ENCODE data around the gene HIPK4. TPM values are rescaled to one million over a fixed set of nuclear protein-coding genes. Genes with fewer than 3 reads are reported as not detected.

Gene HIPK4
- total and polyA plus RNA-seq, 2 experiments from 2014 or later: 0.21 to 0.52 TPM

DNA sequence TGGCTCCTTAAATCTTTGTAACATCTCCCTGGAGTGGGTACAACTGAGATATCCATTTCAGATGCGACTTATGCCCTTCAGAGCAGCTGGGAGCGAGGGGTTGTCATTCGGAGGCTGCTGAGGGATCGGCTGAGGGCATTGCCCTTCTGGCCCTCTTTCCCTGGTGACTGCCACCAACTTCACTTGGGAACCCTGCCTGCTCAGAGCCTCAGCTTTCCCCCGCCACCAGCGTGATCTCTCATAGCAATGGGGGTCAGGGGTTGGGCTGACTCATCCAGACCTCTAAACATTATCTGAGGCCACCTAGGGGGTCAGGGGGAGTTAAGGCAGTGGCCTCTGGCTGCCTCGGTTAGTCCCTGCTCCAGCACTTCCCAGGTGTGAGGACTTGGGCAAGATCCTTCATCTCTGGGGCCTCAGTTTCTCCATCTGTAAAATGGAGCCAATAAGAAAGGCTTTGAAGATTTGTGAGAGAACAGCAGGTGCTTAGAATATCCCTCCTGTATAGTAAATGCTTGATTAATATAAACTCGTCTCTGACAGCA is 22.0 kb upstream of the HIPK4 start:
- Histone ChIP-seq H3K4me1 (ENCODE audit: insufficient read depth) (peaks cover 25% of the 10 kb centered on the region), H3K4me3 (no peak overlapping the region), H3K36me3 (ENCODE audit: insufficient read depth) (no peaks in the 10 kb centered on the region), H2AFZ (no peak overlapping the region), H3K9me2 (ENCODE audit: insufficient read depth) (no peaks in the 10 kb centered on the region), H3K27me3 (ENCODE audit: insufficient read depth) (no peaks in the 10 kb centered on the region), H3F3A (replicated peaks; ENCODE audit: low read depth) (0 out of 2 replicates have a peak, but pooled peaks cover 3% of the 10 kb centered on the region), H3K79me2 (replicated peaks; ENCODE audit: insufficient read depth) (no peaks in the 10 kb centered on the region), H3K4me2 (no peak overlapping the region), H4K20me1 (replicated peaks; ENCODE audit: insufficient read depth) (no peaks in the 10 kb centered on the region), H3K27ac (ENCODE audit: low read depth) (no peak overlapping the region)
- TF ChIP-seq, protein P1, sequence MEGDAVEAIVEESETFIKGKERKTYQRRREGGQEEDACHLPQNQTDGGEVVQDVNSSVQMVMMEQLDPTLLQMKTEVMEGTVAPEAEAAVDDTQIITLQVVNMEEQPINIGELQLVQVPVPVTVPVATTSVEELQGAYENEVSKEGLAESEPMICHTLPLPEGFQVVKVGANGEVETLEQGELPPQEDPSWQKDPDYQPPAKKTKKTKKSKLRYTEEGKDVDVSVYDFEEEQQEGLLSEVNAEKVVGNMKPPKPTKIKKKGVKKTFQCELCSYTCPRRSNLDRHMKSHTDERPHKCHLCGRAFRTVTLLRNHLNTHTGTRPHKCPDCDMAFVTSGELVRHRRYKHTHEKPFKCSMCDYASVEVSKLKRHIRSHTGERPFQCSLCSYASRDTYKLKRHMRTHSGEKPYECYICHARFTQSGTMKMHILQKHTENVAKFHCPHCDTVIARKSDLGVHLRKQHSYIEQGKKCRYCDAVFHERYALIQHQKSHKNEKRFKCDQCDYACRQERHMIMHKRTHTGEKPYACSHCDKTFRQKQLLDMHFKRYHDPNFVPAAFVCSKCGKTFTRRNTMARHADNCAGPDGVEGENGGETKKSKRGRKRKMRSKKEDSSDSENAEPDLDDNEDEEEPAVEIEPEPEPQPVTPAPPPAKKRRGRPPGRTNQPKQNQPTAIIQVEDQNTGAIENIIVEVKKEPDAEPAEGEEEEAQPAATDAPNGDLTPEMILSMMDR (conservative IDR thresholded peaks at IDR 0.05; ENCODE audit: low read depth in 2 of 2): no peak
- TF ChIP-seq, protein P2, sequence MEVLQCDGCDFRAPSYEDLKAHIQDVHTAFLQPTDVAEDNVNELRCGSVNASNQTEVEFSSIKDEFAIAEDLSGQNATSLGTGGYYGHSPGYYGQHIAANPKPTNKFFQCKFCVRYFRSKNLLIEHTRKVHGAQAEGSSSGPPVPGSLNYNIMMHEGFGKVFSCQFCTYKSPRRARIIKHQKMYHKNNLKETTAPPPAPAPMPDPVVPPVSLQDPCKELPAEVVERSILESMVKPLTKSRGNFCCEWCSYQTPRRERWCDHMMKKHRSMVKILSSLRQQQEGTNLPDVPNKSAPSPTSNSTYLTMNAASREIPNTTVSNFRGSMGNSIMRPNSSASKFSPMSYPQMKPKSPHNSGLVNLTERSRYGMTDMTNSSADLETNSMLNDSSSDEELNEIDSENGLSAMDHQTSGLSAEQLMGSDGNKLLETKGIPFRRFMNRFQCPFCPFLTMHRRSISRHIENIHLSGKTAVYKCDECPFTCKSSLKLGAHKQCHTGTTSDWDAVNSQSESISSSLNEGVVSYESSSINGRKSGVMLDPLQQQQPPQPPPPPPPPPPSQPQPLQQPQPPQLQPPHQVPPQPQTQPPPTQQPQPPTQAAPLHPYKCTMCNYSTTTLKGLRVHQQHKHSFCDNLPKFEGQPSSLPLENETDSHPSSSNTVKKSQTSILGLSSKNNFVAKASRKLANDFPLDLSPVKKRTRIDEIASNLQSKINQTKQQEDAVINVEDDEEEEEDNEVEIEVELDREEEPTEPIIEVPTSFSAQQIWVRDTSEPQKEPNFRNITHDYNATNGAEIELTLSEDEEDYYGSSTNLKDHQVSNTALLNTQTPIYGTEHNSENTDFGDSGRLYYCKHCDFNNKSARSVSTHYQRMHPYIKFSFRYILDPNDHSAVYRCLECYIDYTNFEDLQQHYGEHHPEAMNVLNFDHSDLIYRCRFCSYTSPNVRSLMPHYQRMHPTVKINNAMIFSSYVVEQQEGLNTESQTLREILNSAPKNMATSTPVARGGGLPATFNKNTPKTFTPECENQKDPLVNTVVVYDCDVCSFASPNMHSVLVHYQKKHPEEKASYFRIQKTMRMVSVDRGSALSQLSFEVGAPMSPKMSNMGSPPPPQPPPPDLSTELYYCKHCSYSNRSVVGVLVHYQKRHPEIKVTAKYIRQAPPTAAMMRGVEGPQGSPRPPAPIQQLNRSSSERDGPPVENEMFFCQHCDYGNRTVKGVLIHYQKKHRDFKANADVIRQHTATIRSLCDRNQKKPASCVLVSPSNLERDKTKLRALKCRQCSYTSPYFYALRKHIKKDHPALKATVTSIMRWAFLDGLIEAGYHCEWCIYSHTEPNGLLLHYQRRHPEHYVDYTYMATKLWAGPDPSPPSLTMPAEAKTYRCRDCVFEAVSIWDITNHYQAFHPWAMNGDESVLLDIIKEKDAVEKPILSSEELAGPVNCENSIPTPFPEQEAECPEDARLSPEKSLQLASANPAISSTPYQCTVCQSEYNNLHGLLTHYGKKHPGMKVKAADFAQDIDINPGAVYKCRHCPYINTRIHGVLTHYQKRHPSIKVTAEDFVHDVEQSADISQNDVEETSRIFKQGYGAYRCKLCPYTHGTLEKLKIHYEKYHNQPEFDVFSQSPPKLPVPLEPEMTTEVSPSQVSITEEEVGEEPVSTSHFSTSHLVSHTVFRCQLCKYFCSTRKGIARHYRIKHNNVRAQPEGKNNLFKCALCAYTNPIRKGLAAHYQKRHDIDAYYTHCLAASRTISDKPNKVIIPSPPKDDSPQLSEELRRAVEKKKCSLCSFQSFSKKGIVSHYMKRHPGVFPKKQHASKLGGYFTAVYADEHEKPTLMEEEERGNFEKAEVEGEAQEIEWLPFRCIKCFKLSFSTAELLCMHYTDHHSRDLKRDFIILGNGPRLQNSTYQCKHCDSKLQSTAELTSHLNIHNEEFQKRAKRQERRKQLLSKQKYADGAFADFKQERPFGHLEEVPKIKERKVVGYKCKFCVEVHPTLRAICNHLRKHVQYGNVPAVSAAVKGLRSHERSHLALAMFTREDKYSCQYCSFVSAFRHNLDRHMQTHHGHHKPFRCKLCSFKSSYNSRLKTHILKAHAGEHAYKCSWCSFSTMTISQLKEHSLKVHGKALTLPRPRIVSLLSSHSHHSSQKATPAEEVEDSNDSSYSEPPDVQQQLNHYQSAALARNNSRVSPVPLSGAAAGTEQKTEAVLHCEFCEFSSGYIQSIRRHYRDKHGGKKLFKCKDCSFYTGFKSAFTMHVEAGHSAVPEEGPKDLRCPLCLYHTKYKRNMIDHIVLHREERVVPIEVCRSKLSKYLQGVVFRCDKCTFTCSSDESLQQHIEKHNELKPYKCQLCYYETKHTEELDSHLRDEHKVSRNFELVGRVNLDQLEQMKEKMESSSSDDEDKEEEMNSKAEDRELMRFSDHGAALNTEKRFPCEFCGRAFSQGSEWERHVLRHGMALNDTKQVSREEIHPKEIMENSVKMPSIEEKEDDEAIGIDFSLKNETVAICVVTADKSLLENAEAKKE (CRISPR knock-in tag; IDR thresholded peaks at IDR 0.05): no peak
- TF ChIP-seq STAT1 (IDR thresholded peaks at IDR 0.05; ENCODE audit: unreplicated experiment) (no peak), POLR2AphosphoS5 (IDR thresholded peaks at IDR 0.05; ENCODE audit: low read depth) (no peak), EZH2 (IDR thresholded peaks at IDR 0.05; ENCODE audit: low read depth, unreplicated experiment) (no peak), ZNF114 (CRISPR knock-in tag; IDR thresholded peaks at IDR 0.05) (no peak), EZH2phosphoT487 (IDR thresholded peaks at IDR 0.05; ENCODE audit: unreplicated experiment) (no peak), ZNF331 (CRISPR knock-in tag; IDR thresholded peaks at IDR 0.05; ENCODE audit: low read depth) (no peak), NANOG (IDR thresholded peaks at IDR 0.05; ENCODE audit: borderline replicate concordance) (no peak), JUNB (IDR thresholded peaks at IDR 0.05; ENCODE audit: unreplicated experiment) (no peak)
- TF ChIP-seq, protein P3, sequence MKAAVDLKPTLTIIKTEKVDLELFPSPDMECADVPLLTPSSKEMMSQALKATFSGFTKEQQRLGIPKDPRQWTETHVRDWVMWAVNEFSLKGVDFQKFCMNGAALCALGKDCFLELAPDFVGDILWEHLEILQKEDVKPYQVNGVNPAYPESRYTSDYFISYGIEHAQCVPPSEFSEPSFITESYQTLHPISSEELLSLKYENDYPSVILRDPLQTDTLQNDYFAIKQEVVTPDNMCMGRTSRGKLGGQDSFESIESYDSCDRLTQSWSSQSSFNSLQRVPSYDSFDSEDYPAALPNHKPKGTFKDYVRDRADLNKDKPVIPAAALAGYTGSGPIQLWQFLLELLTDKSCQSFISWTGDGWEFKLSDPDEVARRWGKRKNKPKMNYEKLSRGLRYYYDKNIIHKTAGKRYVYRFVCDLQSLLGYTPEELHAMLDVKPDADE (IDR thresholded peaks at IDR 0.05): no peak
- TF ChIP-seq, protein P4, sequence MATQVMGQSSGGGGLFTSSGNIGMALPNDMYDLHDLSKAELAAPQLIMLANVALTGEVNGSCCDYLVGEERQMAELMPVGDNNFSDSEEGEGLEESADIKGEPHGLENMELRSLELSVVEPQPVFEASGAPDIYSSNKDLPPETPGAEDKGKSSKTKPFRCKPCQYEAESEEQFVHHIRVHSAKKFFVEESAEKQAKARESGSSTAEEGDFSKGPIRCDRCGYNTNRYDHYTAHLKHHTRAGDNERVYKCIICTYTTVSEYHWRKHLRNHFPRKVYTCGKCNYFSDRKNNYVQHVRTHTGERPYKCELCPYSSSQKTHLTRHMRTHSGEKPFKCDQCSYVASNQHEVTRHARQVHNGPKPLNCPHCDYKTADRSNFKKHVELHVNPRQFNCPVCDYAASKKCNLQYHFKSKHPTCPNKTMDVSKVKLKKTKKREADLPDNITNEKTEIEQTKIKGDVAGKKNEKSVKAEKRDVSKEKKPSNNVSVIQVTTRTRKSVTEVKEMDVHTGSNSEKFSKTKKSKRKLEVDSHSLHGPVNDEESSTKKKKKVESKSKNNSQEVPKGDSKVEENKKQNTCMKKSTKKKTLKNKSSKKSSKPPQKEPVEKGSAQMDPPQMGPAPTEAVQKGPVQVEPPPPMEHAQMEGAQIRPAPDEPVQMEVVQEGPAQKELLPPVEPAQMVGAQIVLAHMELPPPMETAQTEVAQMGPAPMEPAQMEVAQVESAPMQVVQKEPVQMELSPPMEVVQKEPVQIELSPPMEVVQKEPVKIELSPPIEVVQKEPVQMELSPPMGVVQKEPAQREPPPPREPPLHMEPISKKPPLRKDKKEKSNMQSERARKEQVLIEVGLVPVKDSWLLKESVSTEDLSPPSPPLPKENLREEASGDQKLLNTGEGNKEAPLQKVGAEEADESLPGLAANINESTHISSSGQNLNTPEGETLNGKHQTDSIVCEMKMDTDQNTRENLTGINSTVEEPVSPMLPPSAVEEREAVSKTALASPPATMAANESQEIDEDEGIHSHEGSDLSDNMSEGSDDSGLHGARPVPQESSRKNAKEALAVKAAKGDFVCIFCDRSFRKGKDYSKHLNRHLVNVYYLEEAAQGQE (IDR thresholded peaks at IDR 0.05; ENCODE audit: unreplicated experiment): no peak
- no peak for ATAC-seq
- Mint-ChIP-seq H3K27ac (no peak overlapping the region), H3K36me3 (ENCODE audit: low read depth) (no peaks in the 10 kb centered on the region), H3K9me3 (no peaks in the 10 kb centered on the region), H3K27me3 (ENCODE audit: insufficient read depth, low read depth, poor library complexity) (peaks cover 4% of the 10 kb centered on the region), H3K4me1 (peaks cover 33% of the 10 kb centered on the region), H3K4me3 (no peak overlapping the region; the same call in 2 of the 3 replicates)
- no peak for DNase-seq (ENCODE audit: low spot score)
